ENCODE measurements around the gene PXMP4. TPM values are rescaled to one million over a fixed set of nuclear protein-coding genes. Genes with fewer than 3 reads are reported as not detected.

The PXMP4 gene
- total RNA-seq, 3 donors from 2014 or later = 7.9 to 14.3 (median 9.1) TPM

DNA sequence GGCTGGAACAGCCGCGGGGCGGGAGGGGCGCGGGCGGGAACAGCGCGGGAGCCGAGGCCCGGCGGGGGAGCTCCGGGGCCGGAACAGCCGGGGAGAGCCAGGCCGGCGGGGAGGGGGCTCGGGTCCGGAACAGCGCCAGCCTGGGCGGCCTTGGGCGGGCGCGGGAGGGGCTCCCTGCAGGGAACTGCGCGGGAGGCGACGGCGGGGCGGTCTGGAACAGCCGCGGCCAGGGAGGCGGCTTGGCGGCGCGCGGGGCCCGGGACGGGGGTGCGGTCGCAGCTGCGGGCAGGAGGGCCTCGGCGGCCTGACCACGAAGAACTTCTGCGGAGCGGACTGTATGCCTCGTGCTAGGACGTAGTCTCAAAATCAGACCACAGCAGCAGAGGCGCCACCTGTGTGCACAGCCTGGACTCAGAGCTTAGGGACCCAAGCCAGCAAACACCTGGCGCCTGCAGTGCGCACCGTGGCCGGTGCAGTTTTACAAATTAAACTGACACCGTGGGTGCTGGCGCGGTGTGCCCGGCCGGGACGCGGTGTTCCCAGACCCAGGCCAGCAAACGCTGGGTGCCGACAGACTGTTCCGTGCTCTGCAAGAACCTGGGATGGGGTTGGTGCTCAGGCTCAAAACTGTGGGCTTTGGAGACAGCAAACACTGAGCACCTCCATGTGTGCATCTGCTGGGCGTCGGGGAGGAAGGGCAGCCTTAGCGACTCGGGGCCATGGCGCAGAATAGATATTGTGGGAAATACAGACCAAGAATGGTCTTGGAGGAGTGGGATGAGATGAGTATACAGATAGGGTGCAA, 12.3 kb upstream of the PXMP4 start:
- intact Hi-C loops (cut with DNase I; ENCODE audit: low total_unique reads) = no loop called here
- DNase-seq (ENCODE audit: low spot score in 2 of 2) = peak; percentile 59 to 86

DNA sequence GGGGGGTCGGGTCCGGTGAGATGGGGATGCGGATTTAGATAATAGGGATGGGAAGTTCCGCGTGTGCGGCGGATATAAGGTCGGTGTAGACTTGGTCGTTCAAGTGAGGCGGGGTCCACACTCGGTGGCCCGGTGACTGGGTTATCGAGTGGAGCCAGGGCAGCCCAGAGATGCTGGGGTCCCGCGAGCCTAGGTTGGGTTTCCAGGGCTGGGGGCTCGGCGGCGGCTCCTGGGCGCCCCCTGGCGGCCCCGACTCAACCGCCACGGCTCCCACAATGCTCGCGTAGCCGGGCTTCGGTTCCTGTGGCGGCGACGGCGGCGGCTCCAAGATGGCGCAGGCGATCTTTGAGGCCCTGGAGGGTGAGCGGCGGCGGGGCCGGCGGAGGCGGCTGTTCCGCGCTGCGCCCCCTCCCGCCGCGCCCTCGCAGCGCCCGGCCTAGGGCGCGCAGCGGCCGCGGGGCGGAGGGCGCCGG, 11.6 kb upstream of the PXMP4 start, which contains the start of gene ZNF341:
ZNF341 (plus strand) TSS at position 304 of the 473 bp plus-strand sequence; CDS start at position 330, 26 bp downstream.
- H3K9me3 ChIP-seq = peaks cover 7 to 8% of the 10 kb centered on the region in 2 donors
- no peaks in the 10 kb centered on the region for H3K27me3 ChIP-seq
- DNase-seq (ENCODE audit: low spot score in 2 of 2) = peak; percentile 69 to 89
- H3K27ac ChIP-seq = peak within 1 kb of the TSS; percentile 92 to 94
- TF ChIP-seq POLR2A (IDR thresholded peaks at IDR 0.05) (no peak), POLR2AphosphoS5 (IDR thresholded peaks at IDR 0.05) (peak in 1 of 3 donors; percentile 41)
- TF ChIP-seq, protein P1, sequence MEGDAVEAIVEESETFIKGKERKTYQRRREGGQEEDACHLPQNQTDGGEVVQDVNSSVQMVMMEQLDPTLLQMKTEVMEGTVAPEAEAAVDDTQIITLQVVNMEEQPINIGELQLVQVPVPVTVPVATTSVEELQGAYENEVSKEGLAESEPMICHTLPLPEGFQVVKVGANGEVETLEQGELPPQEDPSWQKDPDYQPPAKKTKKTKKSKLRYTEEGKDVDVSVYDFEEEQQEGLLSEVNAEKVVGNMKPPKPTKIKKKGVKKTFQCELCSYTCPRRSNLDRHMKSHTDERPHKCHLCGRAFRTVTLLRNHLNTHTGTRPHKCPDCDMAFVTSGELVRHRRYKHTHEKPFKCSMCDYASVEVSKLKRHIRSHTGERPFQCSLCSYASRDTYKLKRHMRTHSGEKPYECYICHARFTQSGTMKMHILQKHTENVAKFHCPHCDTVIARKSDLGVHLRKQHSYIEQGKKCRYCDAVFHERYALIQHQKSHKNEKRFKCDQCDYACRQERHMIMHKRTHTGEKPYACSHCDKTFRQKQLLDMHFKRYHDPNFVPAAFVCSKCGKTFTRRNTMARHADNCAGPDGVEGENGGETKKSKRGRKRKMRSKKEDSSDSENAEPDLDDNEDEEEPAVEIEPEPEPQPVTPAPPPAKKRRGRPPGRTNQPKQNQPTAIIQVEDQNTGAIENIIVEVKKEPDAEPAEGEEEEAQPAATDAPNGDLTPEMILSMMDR (IDR thresholded peaks at IDR 0.05) = peak; percentile 50 to 93 (median 82)
- peak within 1 kb of the TSS; percentile 54 to 76 (median 72) for H3K4me3 ChIP-seq
- intact Hi-C loops (cut with DNase I; ENCODE audit: low total_unique reads) = no loop called here
- peaks cover 0 to 11% of the 10 kb centered on the region in 2 donors for H3K4me1 ChIP-seq
- H3K36me3 ChIP-seq = no peaks in the 10 kb centered on the region

More for the DNA sequence above, 12.3 kb upstream of the PXMP4 start:
- TF ChIP-seq, protein P1 (IDR thresholded peaks at IDR 0.05) = no peak
- TF ChIP-seq POLR2AphosphoS5 (IDR thresholded peaks at IDR 0.05) = peak in 1 of 3 donors; percentile 11
- Histone ChIP-seq H3K4me1 (peaks cover 0 to 11% of the 10 kb centered on the region in 2 donors), H3K36me3 (no peaks in the 10 kb centered on the region), H3K27me3 (no peaks in the 10 kb centered on the region), H3K9me3 (peaks cover 13 to 15% of the 10 kb centered on the region in 2 donors), H3K4me3 (peak overlapping the region; percentile 54 to 76 (median 72)), H3K27ac (peak overlapping the region; percentile 92 to 94)

DNA sequence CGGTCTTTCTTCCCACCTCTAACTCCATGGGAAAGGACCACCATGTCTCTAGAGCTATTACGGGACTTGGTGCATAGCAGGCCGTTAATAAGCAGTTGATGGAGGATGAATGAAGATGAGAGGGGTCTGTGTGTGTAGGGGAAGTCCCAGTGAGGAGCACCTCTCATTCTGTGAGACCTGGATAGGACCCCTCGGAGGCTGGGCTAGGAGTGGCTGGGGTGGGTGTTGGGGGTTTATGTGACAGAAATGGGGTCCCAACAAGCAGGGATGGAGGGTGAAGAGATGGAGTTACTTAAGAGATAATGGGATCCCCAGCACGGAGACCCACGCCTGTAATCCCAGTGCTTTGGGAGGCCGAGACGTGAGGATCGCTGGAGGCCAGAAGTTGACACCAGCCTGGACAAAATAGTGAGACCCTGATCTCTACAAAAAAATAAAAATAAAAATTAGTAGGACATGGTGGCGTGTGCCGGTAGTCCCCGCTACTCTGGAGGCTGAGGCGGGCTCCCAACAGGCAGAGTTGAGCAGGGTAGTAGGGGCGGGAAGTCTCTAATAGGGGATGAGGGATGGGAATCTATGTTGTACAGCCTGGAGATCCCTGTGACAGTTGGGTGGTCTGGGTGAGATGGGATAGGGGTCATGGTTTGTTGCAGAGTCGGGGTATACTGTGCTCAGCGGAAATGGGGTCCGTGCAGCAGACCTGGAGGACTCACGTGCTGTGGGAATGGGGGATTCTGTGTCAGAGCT, 11.0 kb upstream of the PXMP4 start:
- H3K9me3 ChIP-seq = peaks cover under 1 to 2% of the 10 kb centered on the region in 2 donors
- TF ChIP-seq, protein P1 (IDR thresholded peaks at IDR 0.05) = no peak
- TF ChIP-seq POLR2AphosphoS5 (IDR thresholded peaks at IDR 0.05) = no peak
- TF ChIP-seq POLR2A (IDR thresholded peaks at IDR 0.05) = no peak
- H3K27ac ChIP-seq = peak overlapping the region; percentile 92 to 94
- peaks cover 0 to 11% of the 10 kb centered on the region in 2 donors for H3K4me1 ChIP-seq
- no peak for DNase-seq (ENCODE audit: low spot score in 2 of 2)
- H3K36me3 ChIP-seq = no peaks in the 10 kb centered on the region
- intact Hi-C loops (cut with DNase I; ENCODE audit: low total_unique reads) = no loop called here
- peak overlapping the region; percentile 54 to 76 (median 72) for H3K4me3 ChIP-seq
- H3K27me3 ChIP-seq = no peaks in the 10 kb centered on the region

DNA sequence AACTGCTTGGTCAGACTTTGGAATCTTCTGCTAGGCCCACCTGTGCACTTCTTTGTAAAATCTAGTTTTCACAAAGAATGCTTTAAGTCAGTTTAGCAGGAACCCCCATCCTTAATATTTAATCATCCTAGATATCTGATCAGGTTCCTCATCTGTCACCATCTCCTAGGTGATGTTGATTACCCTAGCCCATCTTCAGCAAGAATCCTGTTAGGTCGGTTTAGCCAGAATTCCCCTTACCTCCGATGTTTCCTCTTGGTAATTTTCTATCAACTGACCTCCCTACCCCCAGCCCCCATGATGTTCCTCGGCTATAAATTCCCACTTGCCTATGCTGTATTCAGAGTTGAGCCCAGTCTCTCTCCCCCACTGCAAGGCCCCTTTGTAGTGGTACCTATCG, 9.0 kb upstream of the PXMP4 start:
- Histone ChIP-seq H3K36me3 (no peaks in the 10 kb centered on the region), H3K4me1 (peaks cover 0 to 7% of the 10 kb centered on the region in 2 donors), H3K9me3 (no peaks in the 10 kb centered on the region), H3K27ac (no peak overlapping the region), H3K27me3 (no peaks in the 10 kb centered on the region), H3K4me3 (no peak overlapping the region)
- intact Hi-C loops (cut with DNase I; ENCODE audit: low total_unique reads) = no loop called here
- DNase-seq (ENCODE audit: low spot score in 2 of 2) = no peak
- TF ChIP-seq, protein P1 (IDR thresholded peaks at IDR 0.05) = no peak
- no peak for TF ChIP-seq POLR2A (IDR thresholded peaks at IDR 0.05)
- TF ChIP-seq POLR2AphosphoS5 (IDR thresholded peaks at IDR 0.05) = no peak
